Fibroblast of skin of right quadriceps (primary cell): Measurements from ENCODE around the gene C2CD3.

Experiments
- DNase-seq: peaks from one replicate; pipeline ENCODE4 v3.0.0-alpha.2; 2013

C2CD3 gene

DNA sequence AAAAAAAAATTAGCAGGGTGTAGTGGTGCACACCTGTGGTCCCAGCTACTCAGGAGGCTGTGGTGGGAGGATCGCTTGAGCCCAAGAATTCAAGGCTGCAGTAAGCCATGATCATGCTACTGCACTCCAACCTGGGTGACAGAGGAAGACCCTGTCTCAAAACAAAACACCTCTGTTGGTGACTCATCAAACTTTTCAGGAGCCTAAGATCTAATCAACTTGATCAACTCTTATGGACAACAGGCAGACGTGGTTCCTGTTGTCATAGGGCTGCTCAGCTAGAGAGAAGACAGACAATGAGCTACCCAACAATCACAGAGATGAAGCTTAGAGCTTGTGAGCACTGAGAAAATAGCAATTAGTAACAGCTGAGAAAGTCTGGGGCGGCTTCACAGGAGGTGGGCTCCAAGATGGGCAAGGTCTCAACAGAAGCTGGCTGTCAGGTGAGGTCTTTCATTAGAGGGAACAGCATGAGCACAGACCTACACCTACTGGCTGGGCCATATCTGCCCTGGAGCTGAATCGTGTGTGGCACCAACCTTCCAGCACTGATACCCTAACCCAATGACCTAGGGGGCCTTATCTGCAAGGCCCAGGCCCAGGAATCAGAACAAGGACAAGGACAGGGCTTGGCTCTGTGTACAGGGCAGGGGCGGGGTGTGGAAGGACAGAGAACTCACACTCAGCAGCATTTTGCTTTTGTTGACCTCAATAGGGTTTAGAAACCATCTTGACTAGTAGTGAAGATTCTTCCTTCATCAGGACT is 154.7 kb downstream of the C2CD3 start:
- no peak for DNase-seq

DNA sequence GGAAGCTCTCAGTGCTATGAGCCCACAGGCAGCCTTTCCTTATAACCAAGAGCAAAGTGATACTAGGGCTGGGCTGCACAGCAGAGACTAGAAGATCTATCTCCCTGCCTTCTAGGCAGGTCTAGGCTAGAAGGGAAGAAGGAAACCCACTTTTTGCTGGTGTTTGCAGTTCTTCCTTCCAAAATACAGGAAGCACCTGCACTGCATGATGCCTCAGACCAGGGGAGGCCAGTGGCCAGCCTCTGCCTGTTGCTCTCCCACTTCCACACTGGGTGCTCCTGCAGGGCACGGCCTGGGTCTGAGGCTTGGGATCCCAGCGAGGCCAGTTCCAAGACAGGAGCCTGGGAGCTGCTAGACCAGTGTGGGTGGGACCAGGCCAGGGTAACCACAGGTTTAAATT is 155.9 kb downstream of the C2CD3 start:
- no peak for DNase-seq

DNA sequence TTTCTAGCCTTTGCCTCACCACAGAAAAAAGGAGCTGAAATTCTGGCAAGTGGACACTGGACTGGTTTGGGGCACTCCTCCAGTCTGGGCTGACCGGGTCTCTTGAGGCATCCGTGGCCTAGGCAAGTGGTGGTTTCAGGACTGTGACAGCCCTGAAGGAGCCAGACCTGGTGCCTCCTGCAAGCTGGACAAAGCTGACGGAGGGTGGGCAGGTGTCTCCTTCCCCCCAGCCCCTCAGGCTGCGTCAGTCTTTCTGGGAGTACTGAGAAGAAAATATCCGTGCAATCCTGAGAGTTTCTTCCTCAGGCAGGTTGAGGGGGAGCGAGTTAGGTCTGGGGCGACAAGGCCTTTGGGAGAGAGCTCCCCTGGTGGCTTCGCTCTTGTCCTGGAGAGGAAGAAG is 157.7 kb downstream of the C2CD3 start:
- no peak for DNase-seq

DNA sequence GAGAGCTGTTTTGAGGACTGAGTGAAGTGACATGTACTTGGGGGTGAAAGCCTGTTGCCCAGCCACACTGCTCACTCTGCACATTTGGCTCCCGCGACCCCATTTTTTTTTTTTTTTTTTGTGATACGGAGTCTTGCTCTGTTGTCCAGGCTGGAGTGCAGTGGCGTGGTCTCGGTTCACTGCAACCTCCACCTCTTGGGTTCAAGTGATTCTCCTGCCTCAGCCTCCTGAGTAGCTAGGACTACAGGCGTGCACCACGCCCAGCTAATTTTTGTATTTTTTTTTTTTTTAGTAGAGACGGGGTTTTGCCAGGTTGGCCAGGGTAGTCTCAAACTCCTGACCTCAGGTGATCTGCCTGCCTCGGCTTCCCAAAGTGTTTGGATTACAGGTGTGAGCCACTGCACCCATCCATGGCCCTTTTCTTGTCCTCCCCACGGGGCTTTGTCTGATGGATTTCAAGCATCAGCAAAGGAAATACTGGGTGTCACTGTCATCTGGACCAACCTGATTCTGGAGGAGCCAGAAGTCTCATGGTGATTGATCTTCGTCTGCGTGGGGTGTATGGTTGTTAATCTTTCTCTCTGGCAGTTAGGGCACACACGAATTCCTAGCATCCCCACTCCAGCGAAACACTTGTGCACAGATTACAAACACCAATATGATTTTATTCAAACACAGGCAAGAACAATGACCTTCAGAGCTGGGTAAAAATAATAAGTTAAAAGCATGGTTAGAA is 158.6 kb downstream of the C2CD3 start:
- no peak for DNase-seq

DNA sequence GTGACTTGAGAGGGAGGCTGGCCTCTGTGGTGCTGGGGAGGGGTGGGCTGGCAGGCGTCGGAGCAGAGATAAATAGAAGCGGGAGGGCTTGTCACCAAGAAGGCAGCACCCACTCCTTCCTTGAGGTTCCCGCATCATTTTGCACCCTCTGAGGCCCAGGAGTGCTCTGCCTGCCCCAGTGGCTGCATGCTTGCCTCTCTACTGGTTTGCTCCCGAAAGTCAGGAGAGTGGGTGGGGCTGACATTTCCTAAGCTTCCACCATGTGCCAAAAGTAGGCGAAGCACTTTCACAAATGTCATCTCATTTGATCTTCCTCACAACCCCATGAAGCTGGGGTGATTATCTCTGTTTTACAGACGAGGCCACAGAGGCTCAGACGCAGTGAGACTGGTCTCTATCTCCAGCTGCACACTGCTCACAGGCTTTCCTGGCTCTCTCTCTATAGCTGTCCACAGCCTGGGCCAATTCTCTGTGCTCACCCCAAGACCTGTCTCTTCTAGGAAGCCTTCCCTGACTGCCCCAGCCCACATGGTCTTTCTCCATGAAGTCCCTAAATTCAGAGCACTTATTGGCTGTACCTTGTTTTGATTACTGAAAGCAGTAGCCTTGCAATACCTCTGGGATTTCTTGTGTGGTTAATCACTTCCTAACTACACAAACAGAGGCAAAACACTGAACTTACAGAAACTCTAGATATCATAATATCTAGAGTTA is 159.3 kb downstream of the C2CD3 start:
- peak; percentile 49 for DNase-seq

DNA sequence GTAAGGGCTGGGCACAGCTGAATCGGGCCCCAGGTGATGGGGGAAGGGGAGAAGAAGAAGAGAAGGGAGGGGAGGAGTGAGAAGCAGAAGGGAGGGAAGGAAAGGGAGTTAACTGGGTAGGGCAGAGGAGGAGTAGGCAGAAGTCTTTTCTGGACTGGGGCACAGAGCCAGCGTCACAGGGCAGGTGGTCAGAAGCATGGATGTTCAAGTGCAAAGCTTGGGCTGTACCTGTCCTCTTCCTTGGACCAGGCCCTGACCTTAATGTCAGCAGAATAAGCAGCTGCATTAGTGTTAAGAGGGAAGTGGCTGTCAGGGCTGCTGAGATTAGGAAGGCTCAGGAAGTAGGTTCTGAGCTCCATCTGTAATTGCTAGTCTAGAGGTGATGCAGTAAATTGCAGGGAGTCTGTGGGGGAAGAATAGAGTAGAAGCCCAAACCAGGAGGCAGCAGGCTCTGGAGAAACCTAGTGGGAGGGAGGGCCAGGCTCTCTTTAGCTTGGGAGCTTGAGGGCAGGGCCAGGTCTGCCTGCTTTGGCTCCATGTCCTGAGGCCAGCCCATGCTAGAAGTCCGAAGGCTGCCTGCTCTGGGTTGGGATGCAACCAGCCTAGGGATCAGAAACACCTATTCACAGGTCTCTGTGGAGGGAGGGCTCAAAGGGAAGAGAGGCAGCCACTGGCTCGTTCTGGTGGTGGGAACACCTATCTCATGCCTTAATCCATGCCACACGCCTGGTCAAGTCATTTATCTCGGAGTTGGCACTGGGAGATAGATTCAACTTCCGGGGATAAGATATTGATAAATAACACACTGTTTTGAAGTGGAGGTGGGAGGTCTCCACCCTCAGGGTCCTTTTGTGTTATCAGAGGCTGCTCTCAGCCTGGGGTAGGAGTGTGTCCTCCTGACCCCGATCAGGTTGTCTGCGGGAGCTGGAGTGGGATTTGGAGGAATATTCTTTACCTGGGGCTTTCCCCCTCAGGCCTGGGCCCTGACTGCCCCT is 160.2 kb downstream of the C2CD3 start:
- DNase-seq, result no peak

DNA sequence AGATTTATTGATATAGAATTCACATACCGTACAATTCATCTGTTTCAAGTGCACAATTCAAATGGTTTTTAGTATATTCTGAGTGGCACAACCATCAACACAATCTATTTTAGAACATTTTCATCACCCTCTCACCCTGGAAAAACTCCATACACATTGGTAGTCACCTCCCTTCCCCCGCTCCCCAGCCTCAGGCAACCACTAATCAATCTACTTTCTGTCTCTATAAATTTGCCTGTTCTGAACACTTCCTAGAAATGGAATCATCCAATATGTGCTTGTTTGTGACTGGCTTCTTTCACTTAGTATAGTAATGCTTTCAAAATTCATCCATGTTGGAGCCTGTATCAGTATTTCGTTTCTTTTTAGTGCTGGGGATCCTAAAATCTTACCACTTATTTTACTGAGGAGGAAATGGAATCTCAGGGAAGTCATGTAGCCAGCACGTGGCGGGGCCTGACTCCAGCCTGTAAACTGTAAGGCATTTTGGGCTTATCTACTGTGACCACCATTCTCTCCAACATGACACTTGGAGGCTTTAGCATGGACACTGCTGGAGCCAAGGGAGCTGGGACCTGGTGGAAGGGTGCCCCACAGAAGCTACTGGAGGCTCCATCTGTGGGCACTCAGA is 161.0 kb downstream of the C2CD3 start:
- no peak for DNase-seq

DNA sequence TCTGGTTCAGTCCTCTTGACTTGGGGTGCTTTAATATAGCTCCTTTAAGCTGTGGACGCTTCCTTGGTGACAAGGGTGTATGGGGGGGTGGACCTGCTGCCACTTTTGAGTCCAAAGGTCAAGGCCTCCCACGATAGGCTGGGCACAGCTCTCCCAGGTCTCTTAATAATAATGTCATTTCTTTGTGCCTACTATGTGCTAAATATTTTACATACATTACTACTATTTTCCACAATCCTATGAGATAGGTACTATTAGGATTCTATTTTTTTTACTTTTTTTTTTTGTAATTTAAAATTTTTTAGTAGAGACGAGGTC is 161.6 kb downstream of the C2CD3 start:
- no peak for DNase-seq

DNA sequence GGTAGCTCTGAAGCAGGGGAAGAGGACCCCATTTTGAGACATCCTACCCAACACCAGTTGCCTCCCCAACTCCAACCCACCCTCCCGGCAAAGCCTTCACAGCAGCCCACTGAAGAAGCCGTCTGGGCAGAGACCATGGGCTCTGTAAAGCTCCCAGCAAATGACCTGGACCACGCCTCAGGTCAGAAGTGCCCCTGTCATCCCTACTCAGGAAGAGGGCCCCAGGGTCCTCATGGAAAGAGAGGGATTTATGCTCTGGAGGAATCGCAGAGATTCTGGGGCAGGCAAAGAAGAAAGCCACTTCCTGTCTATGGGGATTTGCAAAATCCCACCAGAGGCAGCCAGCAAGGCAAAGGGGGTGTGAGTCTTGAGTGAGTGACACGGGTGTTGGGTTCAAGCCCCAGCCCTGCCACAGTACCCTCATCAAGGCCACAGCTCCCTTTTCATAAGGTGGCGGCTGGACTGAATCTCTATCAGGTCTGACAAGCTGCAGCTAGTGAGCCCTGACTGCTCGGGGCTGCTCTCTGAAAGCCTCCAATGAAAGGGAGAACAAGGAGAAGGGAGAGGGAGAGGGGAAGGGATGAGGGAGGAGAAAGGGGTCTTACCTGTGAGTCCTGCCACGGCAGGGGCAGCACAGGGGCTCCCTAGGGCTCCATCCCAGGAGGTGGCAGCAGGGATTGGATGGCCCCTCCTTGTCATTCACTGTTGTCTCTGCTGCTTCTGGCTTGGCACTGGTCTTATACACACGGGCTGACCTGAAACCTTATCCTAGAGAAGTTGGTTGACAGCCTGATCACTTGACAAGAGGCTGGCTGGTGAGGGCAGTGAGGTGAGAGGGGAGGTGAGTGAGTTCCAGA is 162.2 kb downstream of the C2CD3 start, which contains the start of gene UCP3:
Gene UCP3, minus strand, starts transcription at position 713 of the 857 bp plus-strand sequence. CDS start 2,043 bp downstream, outside the sequence.
- DNase-seq, result no peak

DNA sequence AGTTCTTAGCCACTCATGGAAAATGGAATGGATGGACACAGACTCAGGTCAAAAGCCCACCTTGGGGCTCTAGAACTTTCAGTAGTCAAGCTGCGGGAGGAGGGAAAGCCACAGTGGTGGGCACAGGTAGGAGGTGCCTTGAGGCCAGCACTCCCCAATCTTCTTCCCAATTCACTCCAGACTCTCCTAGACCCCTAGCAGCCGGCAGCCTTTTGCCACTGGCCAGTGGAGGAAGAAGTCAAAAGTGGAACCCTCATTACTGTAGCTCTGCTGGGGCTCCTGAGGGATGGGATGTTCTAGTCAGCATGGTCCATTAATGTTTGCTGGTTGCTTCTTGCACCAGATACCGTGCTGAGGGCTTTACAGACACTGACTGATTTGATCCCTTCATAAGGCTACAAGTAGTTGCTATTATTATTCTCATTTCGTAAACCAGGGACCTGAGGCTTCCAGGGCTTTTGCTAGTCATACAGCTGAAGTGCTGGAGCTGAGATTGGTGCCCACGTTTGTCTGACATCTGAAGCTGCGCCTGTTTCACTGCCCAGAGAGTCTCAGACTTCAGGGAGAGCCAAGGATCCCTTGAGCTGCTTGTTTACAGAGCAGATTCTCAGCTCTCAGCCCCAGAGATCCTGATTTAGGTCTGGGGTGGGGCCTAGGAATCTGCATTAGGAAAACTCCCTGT is 163.0 kb downstream of the C2CD3 start:
- no peak for DNase-seq

DNA sequence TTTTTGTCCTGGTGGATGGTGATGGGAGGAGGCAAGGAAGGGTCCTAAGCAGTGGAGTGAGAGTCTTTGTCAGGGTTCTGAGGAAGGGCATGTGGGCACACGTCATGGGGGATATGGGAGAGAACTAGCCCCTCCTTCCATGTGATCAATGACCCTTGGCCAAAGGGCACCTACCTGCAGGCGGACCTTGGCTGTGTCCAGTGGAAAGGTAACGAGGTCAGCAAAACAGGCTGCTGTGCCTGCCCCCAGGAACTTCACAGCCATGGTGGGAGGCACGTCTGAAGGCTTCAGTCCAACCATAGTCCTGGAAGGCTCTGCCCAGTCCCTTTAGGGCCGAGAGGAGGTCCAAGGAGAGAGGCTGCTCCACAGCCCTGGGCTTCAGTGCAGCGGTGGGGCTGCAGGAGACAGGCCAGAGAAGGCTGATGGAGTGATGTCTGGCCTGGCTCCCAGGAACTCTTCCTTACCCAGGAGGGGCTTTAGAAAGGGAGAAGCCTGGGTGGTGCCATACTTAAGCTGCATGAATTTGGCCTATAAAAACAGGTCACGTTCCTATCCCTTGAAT is 164.0 kb downstream of the C2CD3 start:
- no peak for DNase-seq

DNA sequence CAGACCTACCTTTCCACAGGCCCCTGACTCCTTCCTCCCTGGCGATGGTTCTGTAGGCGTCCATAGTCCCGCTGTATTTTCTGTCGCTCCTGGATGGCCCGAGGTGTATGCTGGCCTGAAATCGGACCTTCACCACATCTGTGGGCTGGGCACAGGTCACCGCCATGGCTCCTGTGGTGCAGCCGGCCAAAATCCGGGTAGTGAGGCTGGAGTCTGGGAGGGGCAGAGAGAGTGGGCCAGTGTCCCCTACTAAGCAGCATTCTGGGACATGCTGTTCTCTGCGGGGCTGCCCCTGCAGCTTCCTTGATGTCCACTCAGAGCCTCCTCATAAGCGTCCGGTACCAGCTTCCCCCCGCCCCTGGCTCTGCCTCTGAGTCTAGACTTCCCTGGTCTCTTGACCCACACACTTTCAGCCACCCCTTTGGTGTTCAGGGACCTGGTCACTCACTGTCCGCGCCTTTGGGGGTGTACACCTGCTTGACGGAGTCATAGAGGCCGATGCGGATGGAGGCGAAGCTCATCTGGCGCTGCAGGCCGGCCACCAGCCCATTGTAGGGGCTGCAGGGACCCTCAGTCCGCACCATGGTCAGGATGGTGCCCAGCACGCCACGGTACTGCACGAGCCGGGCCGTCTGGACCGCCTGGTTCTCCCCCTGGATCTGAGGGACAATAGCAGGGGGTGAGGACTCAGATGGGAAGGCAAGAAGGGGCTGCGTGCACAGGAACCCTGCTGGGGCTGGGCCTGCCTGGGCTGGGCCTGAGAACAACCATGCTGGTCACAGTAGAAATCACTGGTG is 164.9 kb downstream of the C2CD3 start:
- no peak for DNase-seq

DNA sequence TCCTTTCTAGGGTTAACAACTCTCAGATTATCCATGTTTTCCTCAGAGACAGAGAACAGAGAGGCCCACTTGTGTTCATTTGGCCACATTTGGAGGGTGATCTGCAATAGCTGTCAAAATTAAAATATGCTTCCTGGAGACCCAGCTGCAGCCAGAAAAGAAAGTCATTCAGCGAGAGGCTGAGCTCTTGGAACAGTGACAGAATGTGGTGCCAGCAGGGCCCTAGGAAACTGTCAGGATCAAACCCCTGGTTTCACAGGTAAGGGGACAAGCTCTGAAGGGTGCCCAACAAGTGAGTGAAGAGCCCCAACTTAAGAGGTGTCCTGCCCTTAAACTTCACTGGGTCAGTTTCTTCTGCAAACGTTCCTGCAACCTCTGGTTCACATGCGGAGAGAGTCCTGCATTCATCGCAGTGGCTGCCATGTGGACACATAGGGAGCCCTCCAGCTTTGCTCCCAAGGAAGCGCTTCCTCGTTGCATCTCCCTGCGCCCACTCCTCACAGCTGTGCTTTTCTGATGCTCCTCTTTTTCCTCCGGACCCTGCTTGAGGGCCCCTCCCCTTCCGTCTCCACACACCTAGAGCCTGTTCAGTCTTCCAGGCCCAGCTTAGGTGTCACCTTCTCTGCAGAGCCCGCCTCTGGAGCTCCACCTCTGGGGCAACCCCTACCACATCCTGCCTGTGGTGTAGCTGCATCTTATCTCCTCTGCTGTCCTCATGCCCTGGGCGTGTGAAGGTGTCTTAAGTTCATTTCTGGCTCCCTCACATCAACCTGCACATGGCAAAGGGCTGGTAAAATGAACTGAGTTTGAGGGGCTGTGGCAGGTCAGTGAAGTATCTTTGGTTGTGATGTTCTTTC is 165.8 kb downstream of the C2CD3 start:
- DNase-seq, result no peak

DNA sequence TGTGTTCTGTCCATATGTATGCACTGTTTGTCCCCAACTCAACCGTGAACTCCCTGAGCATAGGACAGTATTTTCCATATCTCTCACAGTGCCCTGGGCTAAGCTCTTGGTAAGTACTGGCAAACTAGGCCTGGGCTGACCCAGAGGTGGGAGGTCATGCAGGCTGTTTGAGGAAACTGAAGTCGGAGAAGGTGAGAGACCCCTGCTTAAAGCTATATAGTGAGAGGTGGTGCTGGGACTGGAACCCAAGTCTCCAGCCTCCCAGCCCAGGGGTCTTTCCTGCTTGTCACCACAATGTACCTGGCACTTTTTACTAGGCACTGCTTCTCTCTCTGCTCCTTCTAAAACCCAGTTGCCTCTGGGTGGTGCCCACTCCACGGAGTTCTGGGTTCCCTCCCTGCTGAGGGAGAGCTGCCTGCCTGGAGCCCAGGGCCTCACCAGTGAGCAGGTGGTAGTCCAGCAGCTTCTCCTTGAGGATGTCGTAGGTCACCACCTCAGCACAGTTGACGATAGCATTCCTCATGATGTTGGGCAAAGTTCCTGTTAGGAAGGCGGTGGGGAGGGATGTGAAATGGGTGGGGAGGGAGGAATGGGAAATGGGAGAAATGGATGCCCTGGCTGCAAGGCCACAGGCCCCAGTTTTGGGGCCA is 166.6 kb downstream of the C2CD3 start:
- DNase-seq, result no peak

DNA sequence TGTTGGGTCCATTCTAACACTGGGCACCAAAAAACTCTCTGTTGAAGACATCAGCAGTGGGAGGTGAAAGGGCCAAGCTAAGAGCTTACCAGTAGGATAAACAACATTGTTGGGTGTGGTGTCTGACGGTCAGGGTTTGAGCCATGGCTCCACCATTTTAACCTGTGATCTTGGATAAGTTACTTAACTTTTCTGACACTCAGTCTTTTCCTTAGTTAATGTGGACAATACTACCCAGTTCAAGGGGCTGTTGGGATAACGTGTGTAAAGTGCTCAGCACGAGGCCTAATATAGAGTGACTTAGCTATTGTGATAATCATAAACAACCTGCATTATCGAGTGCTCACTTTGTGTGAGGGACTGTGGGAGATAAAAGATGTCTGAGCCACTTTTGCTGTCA is 168.0 kb downstream of the C2CD3 start:
- no peak for DNase-seq

DNA sequence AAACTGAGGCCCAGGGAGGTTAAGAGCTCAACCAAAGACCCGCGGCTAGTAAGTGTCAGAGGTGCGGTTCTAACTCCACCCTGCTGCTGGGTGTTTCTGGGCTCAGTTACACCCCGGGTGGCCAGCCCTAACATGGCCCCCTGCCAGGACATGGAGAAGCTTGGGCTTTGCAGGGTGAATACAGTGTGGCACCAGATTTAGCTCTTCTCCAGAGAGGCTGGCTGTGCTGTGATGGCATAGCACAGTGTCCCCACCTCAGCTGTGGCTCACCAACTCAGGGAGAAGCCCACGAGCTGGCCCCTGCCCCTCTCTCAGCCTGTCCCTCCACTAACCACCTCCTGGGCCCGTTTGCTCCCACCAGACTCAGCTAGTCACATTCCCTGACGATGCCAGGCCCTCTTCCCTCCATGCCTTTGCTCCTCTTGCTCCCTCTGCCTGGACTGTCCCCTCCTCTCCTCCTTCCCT is 168.9 kb downstream of the C2CD3 start:
- no peak for DNase-seq

DNA sequence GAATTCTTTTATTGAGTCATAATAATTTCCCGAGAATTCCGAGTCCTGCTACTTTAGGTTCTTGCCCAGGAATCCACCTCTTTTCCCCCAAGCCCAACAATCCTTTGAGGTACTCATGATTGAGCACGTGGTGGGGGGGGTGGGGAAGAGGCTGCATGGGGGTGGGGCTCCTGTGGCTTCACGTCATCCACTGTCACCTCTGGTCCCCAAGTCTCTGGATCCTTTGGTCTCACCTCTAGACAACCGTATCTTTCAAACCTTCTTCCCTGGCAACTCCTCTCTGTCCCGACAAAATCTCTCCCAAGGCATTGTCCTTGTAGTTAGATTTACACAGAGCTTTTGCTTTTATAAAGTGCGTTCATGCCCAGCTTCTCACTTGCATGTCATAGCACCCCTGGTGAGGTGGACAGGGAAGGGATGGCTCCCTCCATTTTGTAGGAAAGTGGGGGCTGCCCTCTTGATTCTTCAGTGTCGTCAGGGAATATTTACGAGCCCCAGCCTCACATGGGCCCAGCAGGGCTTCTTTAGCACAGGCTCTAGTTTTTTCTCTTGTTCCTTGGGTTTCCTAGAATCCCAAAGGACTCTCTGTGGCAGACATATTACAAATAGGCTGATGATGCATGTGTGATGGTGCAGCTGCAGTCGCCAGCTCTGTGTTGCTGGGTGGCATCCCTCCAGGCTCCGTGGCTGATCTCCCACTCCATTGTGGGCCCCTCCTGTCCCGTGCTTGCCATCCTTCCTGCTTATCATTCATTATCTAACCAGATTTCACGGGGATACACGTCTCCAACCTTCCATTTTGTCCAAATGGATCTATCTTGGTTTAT is 170.3 kb downstream of the C2CD3 start:
- DNase-seq, result no peak
